Neuronal stem cell (in vitro differentiated cells): ENCODE results near the gene PHC2.

Experiments
- DNase-seq: peaks from one replicate; pipeline ENCODE4 v3.0.0-alpha.2; 2013; ENCODE audit warnings: low spot score
- H2AFZ ChIP-seq: one replicate; pipeline ENCODE4 v1.6.1; 2013; ENCODE audit warnings: mild to moderate bottlenecking, low read length, inconsistent platforms
- H2AK5ac ChIP-seq: 2 replicates; pipeline ENCODE4 v1.6.1; 2013; ENCODE audit warnings: low read depth, mild to moderate bottlenecking, inconsistent platforms, low read length, moderate library complexity, mixed read lengths
- H2BK120ac ChIP-seq: 2 replicates; pipeline ENCODE4 v1.6.1; 2013; ENCODE audit warnings: low read depth, mild to moderate bottlenecking, inconsistent platforms, low read length, moderate library complexity, mixed read lengths
- H2BK12ac ChIP-seq: one replicate; pipeline ENCODE4 v1.6.1; 2013; ENCODE audit warnings: low read length, inconsistent platforms
- H2BK15ac ChIP-seq: 2 replicates; pipeline ENCODE4 v1.6.1; 2013; ENCODE audit warnings: mild to moderate bottlenecking, low read length, inconsistent platforms, mixed read lengths
- H2BK5ac ChIP-seq: one replicate; pipeline ENCODE4 v1.6.1; 2013; ENCODE audit warnings: inconsistent platforms, mild to moderate bottlenecking, low read length, moderate library complexity
- H3K14ac ChIP-seq: one replicate; pipeline ENCODE4 v1.6.1; 2013; ENCODE audit warnings: low read length, inconsistent platforms
- H3K18ac ChIP-seq: 2 replicates; pipeline ENCODE4 v1.6.1; 2013; ENCODE audit warnings: low read length, inconsistent platforms
- H3K23ac ChIP-seq: 2 replicates; pipeline ENCODE4 v1.6.1; 2013; ENCODE audit warnings: low read depth, mild to moderate bottlenecking, mixed read lengths, low read length, inconsistent platforms; ENCODE audit not compliant: poor library complexity
- H3K27ac ChIP-seq: replicated peaks from 3 replicates; pipeline ENCODE4 v1.5.1; 2013; ENCODE audit warnings: low read length, inconsistent platforms
- H3K27me3 ChIP-seq, 3 experiments: 2 replicates each; pipeline ENCODE4 v1.6.1; 2013; ENCODE audit warnings: low read length in 3 of 3, mild to moderate bottlenecking in 2 of 3, inconsistent platforms in 1 of 3, low read depth in 1 of 3, mixed read lengths in 1 of 3, moderate library complexity in 1 of 3; ENCODE audit not compliant: control insufficient read depth in 3 of 3, insufficient read depth in 3 of 3
- H3K36me3 ChIP-seq, 2 donors: replicated peaks in 1 of 2; 2 replicates each; pipeline ENCODE4 v1.6.1; 2013; ENCODE audit warnings: low read length in 2 of 2; ENCODE audit not compliant: control insufficient read depth in 2 of 2, insufficient read depth in 2 of 2
- H3K4ac ChIP-seq: 2 replicates; pipeline ENCODE4 v1.6.1; 2013; ENCODE audit warnings: inconsistent platforms, mild to moderate bottlenecking, low read length, moderate library complexity
- H3K4me1 ChIP-seq, 2 donors: 1 replicate in 1 of 2; 2 replicates in 1 of 2; pipeline ENCODE4 v1.6.1; 2013; ENCODE audit warnings: low read length in 2 of 2, low read depth in 1 of 2; ENCODE audit not compliant: control insufficient read depth in 2 of 2, insufficient read depth in 1 of 2
- H3K4me2 ChIP-seq: one replicate; pipeline ENCODE4 v1.6.1; 2013; ENCODE audit warnings: mild to moderate bottlenecking, low read length, inconsistent platforms; ENCODE audit not compliant: insufficient read depth, poor library complexity, severe bottlenecking
- H3K4me3 ChIP-seq, 2 donors: 2 replicates each; pipeline ENCODE4 v1.5.1; 2013; ENCODE audit warnings: low read length in 2 of 2, mild to moderate bottlenecking in 2 of 2, inconsistent platforms in 1 of 2, moderate library complexity in 1 of 2
- H3K79me1 ChIP-seq: one replicate; pipeline ENCODE4 v1.6.1; 2013; ENCODE audit warnings: low read depth, mild to moderate bottlenecking, inconsistent platforms, low read length, moderate library complexity
- H3K9ac ChIP-seq: one replicate; pipeline ENCODE4 v1.6.1; 2013; ENCODE audit warnings: mild to moderate bottlenecking, low read depth, low read length, inconsistent platforms; ENCODE audit not compliant: poor library complexity
- H3K9me3 ChIP-seq, 2 donors: replicated peaks in 1 of 2; 2 replicates each; pipeline versions ENCODE3 to v1.6.1; 2013; ENCODE audit warnings: low read length in 2 of 2, mild to moderate bottlenecking in 2 of 2, inconsistent platforms in 1 of 2, low read depth in 1 of 2, mixed read lengths in 1 of 2, moderate library complexity in 1 of 2; ENCODE audit not compliant: control insufficient read depth in 2 of 2, insufficient read depth in 1 of 2
- H4K8ac ChIP-seq: one replicate; pipeline ENCODE4 v1.6.1; 2013; ENCODE audit warnings: low read depth, mild to moderate bottlenecking, inconsistent platforms, low read length, moderate library complexity
- H4K91ac ChIP-seq: one replicate; pipeline ENCODE4 v1.6.1; 2013; ENCODE audit warnings: low read length, low read depth, mild to moderate bottlenecking, inconsistent platforms; ENCODE audit not compliant: poor library complexity
- WGBS, 2 donors: extraction: QIAGEN DNeasy Blood & Tissue Kit; methylation state at CpG; one replicate each; pipeline ENCODE4 v1.1.7; 2013; ENCODE audit warnings: missing lambda C conversion rate in 2 of 2, mixed read lengths in 1 of 2; ENCODE audit not compliant: insufficient read length in 2 of 2, insufficient replicate concordance in 1 of 2; ENCODE audit errors: extremely low coverage in 2 of 2; 5-methylcytosine and 5-hydroxymethylcytosine counted together

The PHC2 gene

GRCh38 chr1:33367485-33368405 is 63.1 kb downstream of the PHC2 start:
- H2BK15ac ChIP-seq, result peak overlapping the region; percentile 91
- no peak overlapping the region for H3K4me3 ChIP-seq
- no peak overlapping the region for H3K27ac ChIP-seq
- H3K27me3 ChIP-seq, result no peaks in the 10 kb centered on the region
- H4K91ac ChIP-seq, result no peak overlapping the region
- H3K4me1 ChIP-seq, result peaks cover 41 to 43% of the 10 kb centered on the region in 2 donors
- peak overlapping the region; percentile 83 for H3K18ac ChIP-seq
- no CpG with 5 or more reads among the region's 23 CpGs for WGBS, 2 donors
- H3K4me2 ChIP-seq, result no peak overlapping the region
- H3K14ac ChIP-seq, result no peak overlapping the region
- peak overlapping the region; percentile 37 for H2AFZ ChIP-seq
- H3K23ac ChIP-seq, result peak overlapping the region; percentile 47
- no peak overlapping the region for H3K4ac ChIP-seq
- no peaks in the 10 kb centered on the region for H3K79me1 ChIP-seq
- no peak overlapping the region for H2BK120ac ChIP-seq
- peak overlapping the region; percentile 93 for H2AK5ac ChIP-seq
- H2BK5ac ChIP-seq, result no peak overlapping the region
- H4K8ac ChIP-seq, result no peak overlapping the region
- H3K36me3 ChIP-seq, result no peaks in the 10 kb centered on the region
- H3K9ac ChIP-seq, result peak overlapping the region; percentile 9
- H2BK12ac ChIP-seq, result peak overlapping the region; percentile 24
- DNase-seq, result peak; percentile 84
- H3K9me3 ChIP-seq, result no peaks in the 10 kb centered on the region

- no peak for DNase-seq
- H3K9me3 ChIP-seq, result no peaks in the 10 kb centered on the region
- peaks cover 44 to 48% of the 10 kb centered on the region in 2 donors for H3K4me1 ChIP-seq
- H4K91ac ChIP-seq, result no peak overlapping the region
- peak overlapping the region; percentile 52 for H2BK12ac ChIP-seq
- no peaks in the 10 kb centered on the region for H3K27me3 ChIP-seq
- H3K9ac ChIP-seq, result no peak overlapping the region
- H2AFZ ChIP-seq, result no peak overlapping the region
- no peaks in the 10 kb centered on the region for H3K79me1 ChIP-seq
- no peak overlapping the region for H3K4me2 ChIP-seq
- H3K18ac ChIP-seq, result peak overlapping the region; percentile 40
- no CpG with 5 or more reads among the region's 14 CpGs for WGBS, 2 donors
- H4K8ac ChIP-seq, result no peak overlapping the region
- no peak overlapping the region for H3K4ac ChIP-seq
- no peak overlapping the region for H3K14ac ChIP-seq
- H2BK15ac ChIP-seq, result peak overlapping the region; percentile 47
- H3K23ac ChIP-seq, result no peak overlapping the region
- H3K36me3 ChIP-seq, result no peaks in the 10 kb centered on the region
- H2BK5ac ChIP-seq, result no peak overlapping the region
- peak overlapping the region; percentile 20 for H2AK5ac ChIP-seq
- peak overlapping the region; percentile 5 for H2BK120ac ChIP-seq
- no peak overlapping the region for H3K4me3 ChIP-seq
- H3K27ac ChIP-seq, result no peak overlapping the region
These were observed 64.0 kb downstream of the PHC2 start for GRCh38 chr1:33366762-33367484.

DNA sequence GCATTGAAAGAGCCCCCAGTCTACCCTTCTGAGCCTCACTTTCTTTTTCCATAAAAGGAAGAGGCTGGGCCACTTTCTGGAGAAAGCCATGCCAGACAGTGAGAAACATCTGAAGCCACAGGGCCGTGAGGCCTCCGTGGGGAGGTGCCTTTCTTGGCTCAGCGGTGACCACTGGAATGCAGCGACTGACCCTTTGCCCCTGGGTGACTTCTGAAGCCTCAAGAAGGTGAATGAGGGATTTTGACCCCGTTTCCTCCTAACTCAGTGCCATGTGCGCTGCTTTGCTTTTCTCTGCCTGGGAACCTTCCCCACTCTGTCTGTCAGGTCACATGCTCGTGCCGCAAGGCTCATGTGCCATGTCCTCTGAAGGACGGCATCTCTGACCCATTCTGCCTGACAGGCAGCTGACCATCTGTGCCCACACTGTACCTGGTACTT is 65.3 kb downstream of the PHC2 start:
- Histone ChIP-seq H4K91ac (no peak overlapping the region), H3K4me1 (peaks cover 54 to 57% of the 10 kb centered on the region in 2 donors), H2AFZ (no peak overlapping the region), H2BK12ac (peak overlapping the region; percentile 48), H3K23ac (no peak overlapping the region), H2AK5ac (peak overlapping the region; percentile 50), H3K14ac (no peak overlapping the region), H2BK15ac (no peak overlapping the region), H3K9ac (no peak overlapping the region), H3K79me1 (no peaks in the 10 kb centered on the region), H3K27me3 (no peaks in the 10 kb centered on the region), H3K4ac (no peak overlapping the region), H4K8ac (no peak overlapping the region), H3K4me2 (no peak overlapping the region), H3K18ac (peak overlapping the region; percentile 96), H2BK120ac (no peak overlapping the region), H3K27ac (peak overlapping the region; percentile 100), H3K9me3 (no peaks in the 10 kb centered on the region), H2BK5ac (peak overlapping the region; percentile 83), H3K4me3 (no peak overlapping the region), H3K36me3 (no peaks in the 10 kb centered on the region)
- no CpG with 5 or more reads among the region's 9 CpGs for WGBS, 2 donors
- no peak for DNase-seq

GRCh38 chr1:33364565-33364918 is 66.4 kb downstream of the PHC2 start:
- Histone ChIP-seq H2BK120ac (peak overlapping the region; percentile 62), H3K4me3 (peak overlapping the region in 1 of 2 donors; percentile 23), H2AFZ (no peak overlapping the region), H3K4me1 (peaks cover 54 to 57% of the 10 kb centered on the region in 2 donors), H3K79me1 (no peaks in the 10 kb centered on the region), H3K4ac (peak overlapping the region; percentile 61), H3K9me3 (no peaks in the 10 kb centered on the region), H3K36me3 (no peaks in the 10 kb centered on the region), H2BK5ac (peak overlapping the region; percentile 83), H3K18ac (peak overlapping the region; percentile 96), H4K8ac (peak overlapping the region; percentile 10), H3K14ac (peak overlapping the region; percentile 92), H3K27ac (peak overlapping the region; percentile 100), H2BK15ac (peak overlapping the region; percentile 32), H4K91ac (peak overlapping the region; percentile 95), H3K27me3 (no peaks in the 10 kb centered on the region), H2BK12ac (peak overlapping the region; percentile 76), H2AK5ac (peak overlapping the region; percentile 50), H3K9ac (peak overlapping the region; percentile 87), H3K23ac (no peak overlapping the region), H3K4me2 (peak overlapping the region; percentile 54)
- DNase-seq, result no peak
- WGBS, 2 donors, result no CpG with 5 or more reads among the region's 2 CpGs
